Measurements from ENCODE around the gene KIR3DL1. TPM values are rescaled to one million over a fixed set of nuclear protein-coding genes. Genes with fewer than 3 reads are reported as not detected.

KIR3DL1 gene
- total RNA-seq, 2 experiments from 2014 or later = not detected

DNA sequence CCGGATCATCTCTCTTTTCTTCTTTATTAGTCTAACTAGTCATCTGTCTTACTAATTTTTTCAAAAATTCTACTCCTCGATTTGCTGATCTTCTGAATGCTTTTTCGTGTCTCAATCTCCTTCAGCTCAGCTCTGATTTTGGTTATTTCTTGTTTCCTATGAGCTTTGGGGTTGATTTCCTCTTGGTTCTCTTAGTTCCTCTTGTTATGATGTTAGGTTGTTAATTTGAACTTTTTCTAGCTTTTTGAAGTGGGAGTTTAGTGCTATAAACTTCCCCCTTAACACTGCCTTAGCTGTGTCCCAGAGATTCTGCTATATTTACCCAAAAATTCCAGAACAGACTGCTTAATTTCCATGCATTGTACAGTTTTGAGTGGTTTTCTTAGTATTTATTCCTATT is 61.2 kb downstream of the KIR3DL1 start:
- no peak overlapping the region for H2AFZ ChIP-seq (ENCODE audit: low read length)
- ChIA-PET CTCF (ENCODE audit: unreplicated experiment) (no interaction called here), POLR2A (no interaction called here)
- H3K79me2 ChIP-seq (ENCODE audit: insufficient read depth, low read depth, low read length) = no peaks in the 10 kb centered on the region
- no peaks in the 10 kb centered on the region for H3K9me2 ChIP-seq (ENCODE audit: insufficient read depth, low read length)
- intact Hi-C loops (cut with micrococcal nuclease; ENCODE audit: unreplicated experiment) = no loop called here
- H4K20me1 ChIP-seq (ENCODE audit: insufficient read depth, low read length) = no peaks in the 10 kb centered on the region
- DNase-seq (ENCODE audit: low spot score) = no peak
- BruUV-seq (replicated peaks) = no TSS peak
- no peak overlapping the region for H3K4me3 ChIP-seq (ENCODE audit: low read depth, low read length, poor library complexity, severe bottlenecking)
- no peak overlapping the region for H3K4me2 ChIP-seq (ENCODE audit: low read length)
- H3K4me1 ChIP-seq (ENCODE audit: insufficient read depth, low read length, poor library complexity, severe bottlenecking) = peaks cover 7% of the 10 kb centered on the region
- no peaks in the 10 kb centered on the region for H3K9me3 ChIP-seq (ENCODE audit: low read length)
- TF ChIP-seq EZH2phosphoT487 (IDR thresholded peaks at IDR 0.05; ENCODE audit: borderline replicate concordance, low read depth, low read length) = no peak
- TF ChIP-seq, protein P1, sequence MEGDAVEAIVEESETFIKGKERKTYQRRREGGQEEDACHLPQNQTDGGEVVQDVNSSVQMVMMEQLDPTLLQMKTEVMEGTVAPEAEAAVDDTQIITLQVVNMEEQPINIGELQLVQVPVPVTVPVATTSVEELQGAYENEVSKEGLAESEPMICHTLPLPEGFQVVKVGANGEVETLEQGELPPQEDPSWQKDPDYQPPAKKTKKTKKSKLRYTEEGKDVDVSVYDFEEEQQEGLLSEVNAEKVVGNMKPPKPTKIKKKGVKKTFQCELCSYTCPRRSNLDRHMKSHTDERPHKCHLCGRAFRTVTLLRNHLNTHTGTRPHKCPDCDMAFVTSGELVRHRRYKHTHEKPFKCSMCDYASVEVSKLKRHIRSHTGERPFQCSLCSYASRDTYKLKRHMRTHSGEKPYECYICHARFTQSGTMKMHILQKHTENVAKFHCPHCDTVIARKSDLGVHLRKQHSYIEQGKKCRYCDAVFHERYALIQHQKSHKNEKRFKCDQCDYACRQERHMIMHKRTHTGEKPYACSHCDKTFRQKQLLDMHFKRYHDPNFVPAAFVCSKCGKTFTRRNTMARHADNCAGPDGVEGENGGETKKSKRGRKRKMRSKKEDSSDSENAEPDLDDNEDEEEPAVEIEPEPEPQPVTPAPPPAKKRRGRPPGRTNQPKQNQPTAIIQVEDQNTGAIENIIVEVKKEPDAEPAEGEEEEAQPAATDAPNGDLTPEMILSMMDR (conservative IDR thresholded peaks at IDR 0.05; ENCODE audit: low read length) = no peak
- no peaks in the 10 kb centered on the region for H3K36me3 ChIP-seq (ENCODE audit: insufficient read depth, low read length)
- no peak overlapping the region for H3K27ac ChIP-seq (ENCODE audit: low read depth, low read length, poor library complexity, severe bottlenecking)

Small RNAs within 50 kb of the gene (small RNA-seq; reads per million reads assigned to genes)
- not detected for gene KIR3DP1
- gene RNU6-222P = 0.21 reads per million

Other genes with a start within 250 kb of the KIR3DL1 start
- gene LILRA2, start 242.7 kb upstream of the KIR3DL1 start, total RNA-seq (2014; rRNA removed; shearing (Covaris generic)) = 0.38 and 0.44 TPM in 2 replicates
- gene LILRA2, start 242.7 kb upstream of the KIR3DL1 start, total RNA-seq (2022) = 5.0 and 5.5 TPM in 2 replicates
- not detected in 2 replicates for gene LILRA1, start 222.8 kb upstream of the KIR3DL1 start, total RNA-seq (2014; rRNA removed; shearing (Covaris generic))
- not detected in 2 replicates for gene LILRA1, start 222.8 kb upstream of the KIR3DL1 start, total RNA-seq (2022)
- not detected in 2 replicates for gene LILRB1, start 186.0 kb upstream of the KIR3DL1 start, total RNA-seq (2014; rRNA removed; shearing (Covaris generic))
- 4.5 and 5.8 TPM in 2 replicates for gene LILRB1, start 186.0 kb upstream of the KIR3DL1 start, total RNA-seq (2022)
- gene LILRB4, start 153.5 kb upstream of the KIR3DL1 start, total RNA-seq (2014; rRNA removed; shearing (Covaris generic)) = 0.82 and 1.4 TPM in 2 replicates
- gene LILRB4, start 153.5 kb upstream of the KIR3DL1 start, total RNA-seq (2022) = 3.0 and 6.2 TPM in 2 replicates
- gene KIR3DL3, start 92.0 kb upstream of the KIR3DL1 start, total RNA-seq (2014; rRNA removed; shearing (Covaris generic)) = not detected in 2 replicates
- gene KIR3DL3, start 92.0 kb upstream of the KIR3DL1 start, total RNA-seq (2022) = not detected in 2 replicates
- not detected in 2 replicates for gene KIR2DL3, start 78.0 kb upstream of the KIR3DL1 start, total RNA-seq (2014; rRNA removed; shearing (Covaris generic))
- not detected in 2 replicates for gene KIR2DL3, start 78.0 kb upstream of the KIR3DL1 start, total RNA-seq (2022)
- not detected in 2 replicates for gene KIR2DL1, start 46.7 kb upstream of the KIR3DL1 start, total RNA-seq (2014; rRNA removed; shearing (Covaris generic))
- not detected in 2 replicates for gene KIR2DL1, start 46.7 kb upstream of the KIR3DL1 start, total RNA-seq (2022)
- not detected in 2 replicates for gene KIR2DL4, start 12.9 kb upstream of the KIR3DL1 start, total RNA-seq (2014; rRNA removed; shearing (Covaris generic))
- not detected in 2 replicates for gene KIR2DL4, start 12.9 kb upstream of the KIR3DL1 start, total RNA-seq (2022)
- not detected in 2 replicates for gene KIR2DS4, start 16.2 kb downstream of the KIR3DL1 start, total RNA-seq (2014; rRNA removed; shearing (Covaris generic))
- gene KIR2DS4, start 16.2 kb downstream of the KIR3DL1 start, total RNA-seq (2022) = not detected in 2 replicates
- gene KIR3DL2, start 34.0 kb downstream of the KIR3DL1 start, total RNA-seq (2014; rRNA removed; shearing (Covaris generic)) = not detected in 2 replicates
- not detected in 2 replicates for gene KIR3DL2, start 34.0 kb downstream of the KIR3DL1 start, total RNA-seq (2022)
- not detected in 2 replicates for gene FCAR, start 57.8 kb downstream of the KIR3DL1 start, total RNA-seq (2014; rRNA removed; shearing (Covaris generic))
- not detected in 2 replicates for gene FCAR, start 57.8 kb downstream of the KIR3DL1 start, total RNA-seq (2022)
- not detected in 2 replicates for gene NCR1, start 89.7 kb downstream of the KIR3DL1 start, total RNA-seq (2014; rRNA removed; shearing (Covaris generic))
- not detected in 2 replicates for gene NCR1, start 89.7 kb downstream of the KIR3DL1 start, total RNA-seq (2022)
- 0.41 and 0.69 TPM in 2 replicates for gene NLRP7, start 131.1 kb downstream of the KIR3DL1 start, total RNA-seq (2014; rRNA removed; shearing (Covaris generic))
- 5.6 and 8.8 TPM in 2 replicates for gene NLRP7, start 131.1 kb downstream of the KIR3DL1 start, total RNA-seq (2022)
- not detected in 2 replicates for gene NLRP2, start 149.9 kb downstream of the KIR3DL1 start, total RNA-seq (2014; rRNA removed; shearing (Covaris generic))
- gene NLRP2, start 149.9 kb downstream of the KIR3DL1 start, total RNA-seq (2022) = not detected in 2 replicates
- gene GP6, start 221.8 kb downstream of the KIR3DL1 start, total RNA-seq (2014; rRNA removed; shearing (Covaris generic)) = 0.25 and 0.44 TPM in 2 replicates
- gene GP6, start 221.8 kb downstream of the KIR3DL1 start, total RNA-seq (2022) = 0.36 and 1.9 TPM in 2 replicates
- 23.1 and 29.5 TPM in 2 replicates for gene RDH13, start 246.7 kb downstream of the KIR3DL1 start, total RNA-seq (2014; rRNA removed; shearing (Covaris generic))
- 17.8 and 19.5 TPM in 2 replicates for gene RDH13, start 246.7 kb downstream of the KIR3DL1 start, total RNA-seq (2022)